ENCODE measurements around the gene IFNA8. TPM values are rescaled to one million over a fixed set of nuclear protein-coding genes. Genes with fewer than 3 reads are reported as not detected.

Gene IFNA8
- total RNA-seq, 2 donors from 2014 or later = not detected

GRCh38 chr9:21383627-21384026 is 25.3 kb upstream of the IFNA8 start:
- Histone ChIP-seq H3K4me3 (no peak overlapping the region), H3K4me1 (replicated peaks) (no peaks in the 10 kb centered on the region), H3K9me3 (no peaks in the 10 kb centered on the region), H3K27me3 (replicated peaks; ENCODE audit: insufficient read depth) (peaks cover 2% of the 10 kb centered on the region), H3K27ac (no peak overlapping the region), H3K36me3 (no peaks in the 10 kb centered on the region)
- intact Hi-C loops (cut with DNase I) = no loop called here
- TF ChIP-seq POLR2A (IDR thresholded peaks at IDR 0.05) (no peak), CTCF (IDR thresholded peaks at IDR 0.05) (no peak), POLR2AphosphoS5 (IDR thresholded peaks at IDR 0.05) (no peak)
- DNase-seq (ENCODE audit: low spot score) = no peak
- WGBS = 78% methylated on average over 4 of the region's 4 CpGs

GRCh38 chr9:21385131-21385670 is 23.7 kb upstream of the IFNA8 start, which contains the start of gene IFNA2:
Gene IFNA2 (minus strand): TSS chr9:21385398. CDS start chr9:21385329, 69 bp downstream.
- intact Hi-C loops (cut with DNase I) = no loop called here
- no peak for DNase-seq (ENCODE audit: low spot score)

GRCh38 chr9:21392270-21392669 is 16.6 kb upstream of the IFNA8 start:
- intact Hi-C loops (cut with DNase I) = no loop called here
- Histone ChIP-seq H3K9me3 (no peaks in the 10 kb centered on the region), H3K27ac (no peak overlapping the region), H3K4me1 (replicated peaks) (no peaks in the 10 kb centered on the region), H3K36me3 (no peaks in the 10 kb centered on the region), H3K4me3 (no peak overlapping the region), H3K27me3 (replicated peaks; ENCODE audit: insufficient read depth) (no peaks in the 10 kb centered on the region)
- TF ChIP-seq POLR2AphosphoS5 (IDR thresholded peaks at IDR 0.05) (no peak), CTCF (IDR thresholded peaks at IDR 0.05) (peak in 1 of 4 experiments; percentile 30), POLR2A (IDR thresholded peaks at IDR 0.05) (no peak)
- no peak for DNase-seq (ENCODE audit: low spot score)
- WGBS = 75% methylated on average over 6 of the region's 6 CpGs

More at GRCh38 chr9:21385131-21385670, 23.7 kb upstream of the IFNA8 start, which contains the start of gene IFNA2:
- no peaks in the 10 kb centered on the region for H3K36me3 ChIP-seq
- H3K27me3 ChIP-seq (replicated peaks; ENCODE audit: insufficient read depth) = peaks cover 2% of the 10 kb centered on the region
- TF ChIP-seq CTCF (IDR thresholded peaks at IDR 0.05) = no peak
- H3K4me1 ChIP-seq (replicated peaks) = no peaks in the 10 kb centered on the region
- H3K9me3 ChIP-seq = no peaks in the 10 kb centered on the region
- no peak within 1 kb of the TSS for H3K27ac ChIP-seq
- H3K4me3 ChIP-seq = no peak within 1 kb of the TSS
- WGBS = 82% methylated on average over 1 of the region's 1 CpG

GRCh38 chr9:21395778-21396717 is 12.9 kb upstream of the IFNA8 start:
- H3K36me3 ChIP-seq = no peaks in the 10 kb centered on the region
- peak overlapping the region; percentile 15 to 18 for H3K4me3 ChIP-seq
- 12% methylated on average over 40 of the region's 40 CpGs for WGBS
- no peak overlapping the region for H3K27ac ChIP-seq
- H3K9me3 ChIP-seq = no peaks in the 10 kb centered on the region
- intact Hi-C loops (cut with DNase I) = loop anchor here (5.0 kb wide), 1 partner anchor 79 kb away; no protein-coding TSS in a partner anchor
- H3K27me3 ChIP-seq (replicated peaks; ENCODE audit: insufficient read depth) = no peaks in the 10 kb centered on the region
- DNase-seq (ENCODE audit: low spot score) = peak; percentile 22
- TF ChIP-seq CTCF (IDR thresholded peaks at IDR 0.05) (peak; percentile 42 to 64 (median 60)), POLR2AphosphoS5 (IDR thresholded peaks at IDR 0.05) (no peak), POLR2A (IDR thresholded peaks at IDR 0.05) (no peak)
- no peaks in the 10 kb centered on the region for H3K4me1 ChIP-seq (replicated peaks)
